Epithelial cell of proximal tubule (primary cell): ENCODE results near the gene ROR2. TPM values are rescaled to one million over a fixed set of nuclear protein-coding genes. Genes with fewer than 3 reads are reported as not detected.

Experiments used
- DNase-seq: peaks from one replicate; pipeline ENCODE4 v3.0.0-alpha.2; 2011; ENCODE audit warnings: low read depth
- H3K4me3 ChIP-seq: 2 replicates; pipeline ENCODE4 v1.5.1; 2011; ENCODE audit warnings: low read depth, mild to moderate bottlenecking, low read length
- total RNA-seq: library from RNA; depleted of rRNA; stranded (reverse); fragments of >200 nt; gene quantifications from 2 replicates; pipeline ENCODE4 v1.2.3, GENCODE V29; 2015
- TF ChIP-seq, protein P1 (sequence below): conservative IDR thresholded peaks from 2 replicates; pipeline ENCODE4 v1.5.1; 2012; ENCODE audit warnings: low read depth, mild to moderate bottlenecking, low read length

Gene ROR2
- total RNA-seq, 1 donor from 2014 or later = 3.1 TPM

DNA sequence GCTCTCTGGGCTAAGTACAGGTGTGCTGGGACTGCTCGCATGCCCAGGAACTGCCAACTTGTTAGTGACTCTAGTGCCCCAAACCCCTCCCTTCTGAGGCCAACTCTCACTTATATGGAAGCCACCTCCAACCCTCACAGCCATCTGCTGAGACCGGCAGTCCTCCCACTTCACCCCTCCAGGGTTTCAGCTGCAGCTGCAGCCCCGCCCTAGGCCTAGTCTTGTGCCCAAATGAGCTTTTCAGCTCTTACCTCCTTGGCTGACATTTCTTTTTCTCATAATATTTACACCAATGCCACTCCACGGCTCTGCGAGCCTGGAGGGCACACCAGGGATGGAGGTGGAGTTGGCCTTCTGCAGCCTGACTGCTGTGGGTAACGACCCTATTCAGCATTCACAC is 166.6 kb downstream of the ROR2 start:
- TF ChIP-seq, protein P1, sequence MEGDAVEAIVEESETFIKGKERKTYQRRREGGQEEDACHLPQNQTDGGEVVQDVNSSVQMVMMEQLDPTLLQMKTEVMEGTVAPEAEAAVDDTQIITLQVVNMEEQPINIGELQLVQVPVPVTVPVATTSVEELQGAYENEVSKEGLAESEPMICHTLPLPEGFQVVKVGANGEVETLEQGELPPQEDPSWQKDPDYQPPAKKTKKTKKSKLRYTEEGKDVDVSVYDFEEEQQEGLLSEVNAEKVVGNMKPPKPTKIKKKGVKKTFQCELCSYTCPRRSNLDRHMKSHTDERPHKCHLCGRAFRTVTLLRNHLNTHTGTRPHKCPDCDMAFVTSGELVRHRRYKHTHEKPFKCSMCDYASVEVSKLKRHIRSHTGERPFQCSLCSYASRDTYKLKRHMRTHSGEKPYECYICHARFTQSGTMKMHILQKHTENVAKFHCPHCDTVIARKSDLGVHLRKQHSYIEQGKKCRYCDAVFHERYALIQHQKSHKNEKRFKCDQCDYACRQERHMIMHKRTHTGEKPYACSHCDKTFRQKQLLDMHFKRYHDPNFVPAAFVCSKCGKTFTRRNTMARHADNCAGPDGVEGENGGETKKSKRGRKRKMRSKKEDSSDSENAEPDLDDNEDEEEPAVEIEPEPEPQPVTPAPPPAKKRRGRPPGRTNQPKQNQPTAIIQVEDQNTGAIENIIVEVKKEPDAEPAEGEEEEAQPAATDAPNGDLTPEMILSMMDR = no peak
- H3K4me3 ChIP-seq = no peak overlapping the region

DNA sequence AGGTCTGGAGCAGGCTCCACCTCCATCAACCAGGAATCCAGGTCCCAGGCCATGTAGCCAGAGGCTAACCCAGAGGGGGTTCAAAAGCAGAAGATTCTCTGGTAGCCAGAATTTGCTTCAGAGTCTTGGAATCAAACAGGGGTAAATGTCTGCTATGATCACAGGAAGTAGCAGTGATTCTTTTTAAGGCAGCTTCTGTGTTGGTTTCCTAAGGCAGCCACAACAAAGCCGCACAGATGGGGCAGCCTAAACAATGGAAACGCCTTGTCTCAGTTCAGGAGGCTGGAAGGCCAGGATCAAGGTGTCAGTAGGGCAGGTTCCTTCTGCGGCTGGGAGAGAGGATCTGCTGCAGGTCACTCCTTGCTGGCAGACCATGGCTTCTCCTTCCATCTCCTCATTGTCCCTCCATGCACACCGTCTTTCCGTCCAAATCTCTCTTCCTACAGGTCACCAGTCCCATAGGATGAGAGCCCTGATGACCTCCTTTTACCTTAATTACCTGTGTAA is 167.3 kb downstream of the ROR2 start:
- no peak for DNase-seq
- TF ChIP-seq, protein P1 = no peak
- no peak overlapping the region for H3K4me3 ChIP-seq

More for the DNA sequence above, 166.6 kb downstream of the ROR2 start:
- DNase-seq = no peak

DNA sequence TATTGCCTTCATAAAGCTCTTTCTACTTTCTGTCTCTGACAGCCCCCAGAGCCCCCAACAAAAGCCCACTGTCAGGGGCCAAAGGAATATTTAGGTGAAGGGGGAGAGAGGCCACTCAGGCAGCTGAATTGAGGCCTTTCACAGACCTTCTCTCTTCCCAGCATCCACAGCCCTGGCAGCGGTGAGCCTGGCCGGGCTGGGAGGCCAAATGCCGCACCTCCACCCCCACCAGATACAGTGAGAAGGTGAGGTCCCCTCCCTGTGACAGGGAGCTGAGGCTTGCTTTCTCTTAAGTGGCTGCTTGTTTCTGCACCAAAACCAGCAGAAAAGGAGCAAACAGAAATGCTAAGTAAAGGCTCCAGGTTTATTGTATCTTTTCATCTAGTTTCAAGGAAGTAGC is 168.1 kb downstream of the ROR2 start:
- no peak overlapping the region for H3K4me3 ChIP-seq
- TF ChIP-seq, protein P1 = no peak

DNA sequence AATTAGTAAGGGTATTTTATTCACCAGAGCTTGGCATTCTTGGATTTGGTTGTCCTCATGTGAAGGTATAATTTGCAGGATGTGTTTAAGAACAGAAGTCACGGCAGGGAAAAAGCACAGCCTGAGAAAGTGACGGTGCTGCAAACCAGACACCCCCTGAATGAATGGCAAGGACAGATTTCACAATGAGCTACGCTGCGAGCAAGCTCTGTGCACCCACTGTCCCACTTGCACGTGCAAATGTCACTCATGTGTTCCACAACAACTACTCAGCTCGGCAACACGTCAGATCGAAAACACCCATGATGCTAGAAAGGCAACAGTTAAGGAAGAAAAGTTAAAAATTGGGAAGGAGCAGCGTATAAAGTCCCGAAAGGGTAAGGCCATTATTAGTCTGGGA is 168.9 kb downstream of the ROR2 start:
- no peak for DNase-seq
- H3K4me3 ChIP-seq = no peak overlapping the region
- TF ChIP-seq, protein P1 = no peak

More for the DNA sequence above, 168.1 kb downstream of the ROR2 start:
- no peak for DNase-seq

DNA sequence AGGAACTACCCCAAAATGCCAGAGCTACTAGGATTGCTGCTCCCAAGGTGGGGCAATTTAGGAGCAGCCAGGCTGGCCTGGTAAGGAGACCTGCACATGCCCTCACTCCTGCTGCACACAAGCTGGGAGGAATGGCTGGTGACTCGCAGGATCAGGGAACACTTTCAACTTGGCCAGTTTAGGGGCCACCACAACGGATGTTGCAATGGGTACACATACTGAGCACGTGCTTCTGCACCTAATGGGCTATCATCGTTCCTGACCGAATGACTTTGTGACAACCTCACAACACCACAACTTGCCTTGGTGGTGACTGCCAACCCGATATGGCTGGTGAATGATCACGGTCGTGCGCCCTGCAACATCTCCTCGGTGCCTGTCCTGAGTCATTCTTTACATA is 172.0 kb downstream of the ROR2 start:
- no peak for DNase-seq
- no peak overlapping the region for H3K4me3 ChIP-seq
- TF ChIP-seq, protein P1 = no peak

DNA sequence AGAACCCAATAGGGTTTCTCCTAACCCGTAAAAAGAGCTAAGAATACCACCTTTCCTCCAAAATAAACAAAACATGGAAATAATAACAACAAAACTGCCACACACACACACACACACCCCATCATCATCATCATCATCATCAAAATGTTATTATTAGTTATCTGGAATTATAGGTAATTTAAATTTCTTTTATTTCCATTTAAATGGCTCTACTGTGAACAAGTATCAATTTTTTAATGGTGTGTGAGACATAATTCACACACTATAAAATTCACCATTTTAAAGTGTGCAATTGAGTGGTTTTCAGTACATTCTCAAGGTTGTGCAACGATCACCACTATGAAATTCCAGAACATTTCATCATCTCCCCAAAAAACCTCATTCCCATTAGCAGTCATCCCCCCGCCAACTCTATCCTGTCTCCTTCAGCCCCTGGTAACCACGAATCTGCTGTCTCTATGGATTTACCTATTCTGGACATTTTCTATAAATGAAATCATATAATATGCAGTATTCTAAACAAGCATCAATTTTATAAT is 172.7 kb downstream of the ROR2 start:
- no peak for DNase-seq
- no peak overlapping the region for H3K4me3 ChIP-seq
- TF ChIP-seq, protein P1 = no peak

DNA sequence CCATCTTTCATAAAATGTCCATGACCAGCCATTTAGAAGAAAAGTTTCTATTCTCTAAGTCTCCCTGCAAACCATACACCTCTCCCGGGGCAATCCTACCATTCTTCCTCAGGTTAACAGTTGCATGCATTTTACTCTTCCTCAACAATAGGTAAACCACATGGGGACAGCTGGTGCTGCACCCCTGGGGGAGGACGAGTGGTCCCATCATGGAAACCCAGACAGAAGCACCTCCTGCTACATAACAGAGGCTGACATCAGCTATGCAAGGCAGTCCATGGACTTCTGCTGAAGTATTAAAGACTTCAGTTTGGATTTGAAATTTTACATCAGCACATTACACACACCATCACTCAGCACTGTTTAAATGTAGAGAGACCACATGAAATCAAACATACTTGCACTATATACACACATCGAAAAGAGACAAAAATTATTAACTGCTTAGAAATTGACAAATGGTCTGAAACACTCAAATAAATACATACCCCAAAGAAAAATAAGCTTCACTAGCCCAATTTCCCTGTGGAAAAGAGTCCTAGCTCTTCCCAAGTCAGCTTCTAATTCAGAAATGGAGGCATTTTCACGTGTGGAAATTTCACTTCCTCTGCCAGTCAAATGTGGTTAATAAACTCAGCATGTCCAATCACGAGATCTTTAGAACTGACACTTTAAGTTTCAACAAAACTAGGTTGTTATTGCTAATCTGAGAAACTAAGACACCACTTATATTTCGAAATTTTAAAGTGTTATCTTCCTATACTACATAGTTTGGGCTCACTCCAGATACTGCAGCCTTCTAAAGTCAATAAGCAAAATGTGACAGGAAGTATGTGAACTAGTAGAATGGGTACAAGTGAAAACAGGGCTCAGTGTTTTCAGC is 173.4 kb downstream of the ROR2 start:
- DNase-seq = no peak
- TF ChIP-seq, protein P1 = no peak
- no peak overlapping the region for H3K4me3 ChIP-seq
